ENCODE measurements around the gene DTL. TPM values are rescaled to one million over a fixed set of nuclear protein-coding genes. Genes with fewer than 3 reads are reported as not detected.

Gene DTL
- total and polyA plus RNA-seq, 2 of the 13 experiments (the other 11 are each of a cell fraction or from before 2014, with no cell fraction given): 10.4 to 32.8 TPM

- TF ChIP-seq RERE (CRISPR knock-in tag; IDR thresholded peaks at IDR 0.05; ENCODE audit: low read depth) (peak; percentile 28; the same call in 1 of the 2 replicates), AHR (CRISPR knock-in tag; IDR thresholded peaks at IDR 0.05) (no peak; the same call in 1 of the 2 replicates), FOSL1 (CRISPR knock-in tag; IDR thresholded peaks at IDR 0.05; ENCODE audit: borderline replicate concordance) (no peak), CENPX (CRISPR knock-in tag; IDR thresholded peaks at IDR 0.05) (no peak), ZNF724P (CRISPR knock-in tag; IDR thresholded peaks at IDR 0.05; ENCODE audit: borderline replicate concordance) (0 out of 2 replicates have a peak, but pooled peaks have one; percentile 63), TRIM24 (CRISPR knock-in tag; IDR thresholded peaks at IDR 0.05) (no peak), ZXDC (CRISPR knock-in tag; IDR thresholded peaks at IDR 0.05) (no peak), ZNF550 (CRISPR knock-in tag; IDR thresholded peaks at IDR 0.05; ENCODE audit: borderline replicate concordance) (no peak), CREB1 (IDR thresholded peaks at IDR 0.05) (peak; percentile 99), CREB1 (CRISPR knock-in tag; IDR thresholded peaks at IDR 0.05) (peak; percentile 97), ZBTB38 (CRISPR knock-in tag; IDR thresholded peaks at IDR 0.05) (no peak), MXD3 (CRISPR knock-in tag; IDR thresholded peaks at IDR 0.05) (0 out of 2 replicates have a peak, but pooled peaks have one; percentile 51), SSRP1 (CRISPR knock-in tag; IDR thresholded peaks at IDR 0.05) (no peak), ZNF460 (CRISPR knock-in tag; IDR thresholded peaks at IDR 0.05; ENCODE audit: borderline replicate concordance) (no peak), PITX1 (CRISPR knock-in tag; IDR thresholded peaks at IDR 0.05) (no peak), SMAD1 (CRISPR knock-in tag; IDR thresholded peaks at IDR 0.05; ENCODE audit: borderline replicate concordance, low read depth) (peak; percentile 69; the same call in 1 of the 2 replicates), NBN (conservative IDR thresholded peaks at IDR 0.05) (no peak), ZBTB33 (CRISPR knock-in tag; IDR thresholded peaks at IDR 0.05) (peak; percentile 47; the same call in 1 of the 2 replicates), MEIS1 (CRISPR knock-in tag; IDR thresholded peaks at IDR 0.05; ENCODE audit: borderline replicate concordance) (0 out of 2 replicates have a peak, but pooled peaks have one; percentile 39), ZBTB42 (CRISPR knock-in tag; IDR thresholded peaks at IDR 0.05) (no peak)
Observed at GRCh38 chr1:212035123-212035834, at the start of gene DTL, which contains the start of gene INTS7 (continued).

Data from HepG2 (cell line).